Measurements from ENCODE around the gene DMBT1. TPM values are rescaled to one million over a fixed set of nuclear protein-coding genes. Genes with fewer than 3 reads are reported as not detected.
A peak's percentile ranks its signal among the peaks of the same experiment; 100 is the strongest.

The DMBT1 gene
- total RNA-seq, 1 experiment from 2014 or later, result 0.62 TPM

DNA sequence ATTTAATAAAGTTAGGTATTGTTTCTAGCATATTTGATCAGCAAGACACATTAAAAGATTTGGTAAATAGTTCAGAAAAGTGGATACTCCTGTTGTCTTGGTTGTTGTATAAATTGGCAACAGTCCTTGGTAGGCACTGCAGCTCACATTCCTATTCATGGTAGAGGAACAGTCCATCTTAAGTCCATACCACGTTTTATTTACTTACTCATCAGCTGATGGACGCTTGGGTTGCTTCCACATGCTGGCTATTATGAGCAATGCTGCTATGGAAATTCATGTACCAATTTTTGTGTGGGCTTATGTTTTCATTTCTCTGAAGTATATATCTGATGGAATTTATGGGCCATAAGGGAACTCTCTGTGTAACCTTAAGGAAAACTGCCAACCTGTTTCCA, 95.8 kb downstream of the DMBT1 start:
- Histone ChIP-seq H4K20me1 (ENCODE audit: low read length) (no peaks in the 10 kb centered on the region), H3K9me2 (replicated peaks; ENCODE audit: low read length) (no peaks in the 10 kb centered on the region), H2AFZ (ENCODE audit: low read length) (no peak overlapping the region), H3K27me3 (ENCODE audit: low read length) (peaks cover 56% of the 10 kb centered on the region), H3K4me2 (ENCODE audit: low read length) (no peak overlapping the region), H3K79me2 (ENCODE audit: low read length) (no peaks in the 10 kb centered on the region), H3K36me3 (ENCODE audit: low read depth, low read length) (no peaks in the 10 kb centered on the region), H3K9ac (ENCODE audit: low read length) (no peak overlapping the region), H3K27ac (ENCODE audit: low read length) (no peak overlapping the region), H3K4me1 (ENCODE audit: insufficient read depth, low read length) (no peaks in the 10 kb centered on the region), H3K9me3 (ENCODE audit: low read length) (no peaks in the 10 kb centered on the region), H3K4me3 (ENCODE audit: low read length) (no peak overlapping the region), H3F3A (ENCODE audit: low read length, unreplicated experiment) (no peaks in the 10 kb centered on the region)
- intact Hi-C loops (cut with micrococcal nuclease), result no loop called here
- ChIA-PET CTCF (no interaction called here), POLR2A (ENCODE audit: unreplicated experiment) (no interaction called here)
- BruUV-seq (replicated peaks), result no TSS peak
- DNase-seq (no peak), ATAC-seq (no peak)
- TF ChIP-seq EZH2phosphoT487 (IDR thresholded peaks at IDR 0.05; ENCODE audit: borderline replicate concordance, low read length) (no peak), EZH2 (IDR thresholded peaks at IDR 0.05; ENCODE audit: low read length, unreplicated experiment) (no peak)
- TF ChIP-seq, protein P1, sequence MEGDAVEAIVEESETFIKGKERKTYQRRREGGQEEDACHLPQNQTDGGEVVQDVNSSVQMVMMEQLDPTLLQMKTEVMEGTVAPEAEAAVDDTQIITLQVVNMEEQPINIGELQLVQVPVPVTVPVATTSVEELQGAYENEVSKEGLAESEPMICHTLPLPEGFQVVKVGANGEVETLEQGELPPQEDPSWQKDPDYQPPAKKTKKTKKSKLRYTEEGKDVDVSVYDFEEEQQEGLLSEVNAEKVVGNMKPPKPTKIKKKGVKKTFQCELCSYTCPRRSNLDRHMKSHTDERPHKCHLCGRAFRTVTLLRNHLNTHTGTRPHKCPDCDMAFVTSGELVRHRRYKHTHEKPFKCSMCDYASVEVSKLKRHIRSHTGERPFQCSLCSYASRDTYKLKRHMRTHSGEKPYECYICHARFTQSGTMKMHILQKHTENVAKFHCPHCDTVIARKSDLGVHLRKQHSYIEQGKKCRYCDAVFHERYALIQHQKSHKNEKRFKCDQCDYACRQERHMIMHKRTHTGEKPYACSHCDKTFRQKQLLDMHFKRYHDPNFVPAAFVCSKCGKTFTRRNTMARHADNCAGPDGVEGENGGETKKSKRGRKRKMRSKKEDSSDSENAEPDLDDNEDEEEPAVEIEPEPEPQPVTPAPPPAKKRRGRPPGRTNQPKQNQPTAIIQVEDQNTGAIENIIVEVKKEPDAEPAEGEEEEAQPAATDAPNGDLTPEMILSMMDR (conservative IDR thresholded peaks at IDR 0.05; ENCODE audit: low read depth, low read length), result no peak

DNA sequence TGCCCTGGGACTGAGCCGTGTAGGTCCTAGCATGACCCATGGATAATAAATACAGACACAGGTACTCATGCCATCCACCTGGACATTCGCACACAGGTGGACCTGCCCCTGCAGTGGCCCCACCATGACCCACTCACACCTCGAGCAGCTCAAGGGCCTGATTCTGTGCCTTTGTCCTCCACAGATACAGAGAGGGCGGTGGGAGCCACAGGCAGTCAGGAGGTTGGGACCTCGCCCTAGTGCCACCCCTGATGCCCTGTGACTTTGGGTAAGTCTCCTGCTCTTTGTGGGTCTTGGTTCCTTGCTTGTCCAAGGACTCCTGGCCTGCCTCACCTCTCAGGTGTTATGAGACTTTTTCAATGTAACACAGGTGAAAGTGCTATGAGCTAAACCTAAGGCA, 96.2 kb downstream of the DMBT1 start:
- Histone ChIP-seq H3K4me1 (ENCODE audit: insufficient read depth, low read length) (no peaks in the 10 kb centered on the region), H3K9me2 (replicated peaks; ENCODE audit: low read length) (no peaks in the 10 kb centered on the region), H3F3A (ENCODE audit: low read length, unreplicated experiment) (no peaks in the 10 kb centered on the region), H3K27ac (ENCODE audit: low read length) (no peak overlapping the region), H3K27me3 (ENCODE audit: low read length) (peaks cover 51% of the 10 kb centered on the region), H3K4me2 (ENCODE audit: low read length) (no peak overlapping the region), H3K36me3 (ENCODE audit: low read depth, low read length) (no peaks in the 10 kb centered on the region), H2AFZ (ENCODE audit: low read length) (no peak overlapping the region), H3K9me3 (ENCODE audit: low read length) (no peaks in the 10 kb centered on the region), H3K4me3 (ENCODE audit: low read length) (no peak overlapping the region), H4K20me1 (ENCODE audit: low read length) (no peaks in the 10 kb centered on the region), H3K79me2 (ENCODE audit: low read length) (no peaks in the 10 kb centered on the region), H3K9ac (ENCODE audit: low read length) (no peak overlapping the region)
- DNase-seq, result no peak
- POLR2A ChIA-PET (ENCODE audit: unreplicated experiment), result no interaction called here
- TF ChIP-seq, protein P1 (conservative IDR thresholded peaks at IDR 0.05; ENCODE audit: low read depth, low read length), result no peak
- TF ChIP-seq EZH2phosphoT487 (IDR thresholded peaks at IDR 0.05; ENCODE audit: borderline replicate concordance, low read length), result no peak
- no peak for TF ChIP-seq EZH2 (IDR thresholded peaks at IDR 0.05; ENCODE audit: low read length, unreplicated experiment)
- no peak for ATAC-seq
- intact Hi-C loops (cut with micrococcal nuclease), result no loop called here
- CTCF ChIA-PET, result no interaction called here
- no TSS peak for BruUV-seq (replicated peaks)

DNA sequence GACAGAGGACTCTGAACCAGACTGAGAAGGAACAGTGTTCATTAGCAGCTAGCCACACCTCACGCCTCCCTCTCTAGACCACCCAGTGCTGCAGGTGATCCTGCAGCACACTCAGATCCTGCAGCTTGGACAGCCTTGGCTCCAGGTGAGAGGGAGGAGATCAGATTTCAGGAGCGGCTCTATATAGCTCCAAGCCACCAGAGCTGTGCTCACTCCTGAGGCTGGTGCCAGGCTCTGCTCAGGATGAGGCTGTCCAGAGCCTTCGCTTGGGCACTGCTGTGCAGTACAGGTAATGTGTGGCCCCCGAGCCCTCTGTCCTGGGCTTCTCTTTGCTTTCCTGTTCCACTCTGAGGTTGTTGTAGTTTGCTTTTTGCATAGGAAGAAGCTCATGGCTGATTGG, 96.7 kb downstream of the DMBT1 start:
- TF ChIP-seq EZH2phosphoT487 (IDR thresholded peaks at IDR 0.05; ENCODE audit: borderline replicate concordance, low read length) (no peak), EZH2 (IDR thresholded peaks at IDR 0.05; ENCODE audit: low read length, unreplicated experiment) (no peak)
- TF ChIP-seq, protein P1 (conservative IDR thresholded peaks at IDR 0.05; ENCODE audit: low read depth, low read length), result no peak
- CTCF ChIA-PET, result no interaction called here

More for the DNA sequence above, 96.7 kb downstream of the DMBT1 start:
- Histone ChIP-seq H3K9ac (ENCODE audit: low read length) (no peak overlapping the region), H3K9me2 (replicated peaks; ENCODE audit: low read length) (no peaks in the 10 kb centered on the region), H3K4me1 (ENCODE audit: insufficient read depth, low read length) (no peaks in the 10 kb centered on the region), H3F3A (ENCODE audit: low read length, unreplicated experiment) (no peaks in the 10 kb centered on the region), H4K20me1 (ENCODE audit: low read length) (no peaks in the 10 kb centered on the region), H3K27me3 (ENCODE audit: low read length) (peaks cover 46% of the 10 kb centered on the region), H3K9me3 (ENCODE audit: low read length) (no peaks in the 10 kb centered on the region), H3K27ac (ENCODE audit: low read length) (no peak overlapping the region), H3K36me3 (ENCODE audit: low read depth, low read length) (no peaks in the 10 kb centered on the region), H3K4me2 (ENCODE audit: low read length) (no peak overlapping the region), H3K79me2 (ENCODE audit: low read length) (no peaks in the 10 kb centered on the region), H2AFZ (ENCODE audit: low read length) (no peak overlapping the region), H3K4me3 (ENCODE audit: low read length) (no peak overlapping the region)
- no TSS peak for BruUV-seq (replicated peaks)
- POLR2A ChIA-PET (ENCODE audit: unreplicated experiment), result no interaction called here
- no peak for DNase-seq
- ATAC-seq, result 0 out of 2 replicates have a peak, but pooled peaks have one; percentile 18
- intact Hi-C loops (cut with micrococcal nuclease), result no loop called here

Measured in PC-3 (cell line).